ENCODE measurements around the gene LIN7C.

Gene LIN7C

DNA sequence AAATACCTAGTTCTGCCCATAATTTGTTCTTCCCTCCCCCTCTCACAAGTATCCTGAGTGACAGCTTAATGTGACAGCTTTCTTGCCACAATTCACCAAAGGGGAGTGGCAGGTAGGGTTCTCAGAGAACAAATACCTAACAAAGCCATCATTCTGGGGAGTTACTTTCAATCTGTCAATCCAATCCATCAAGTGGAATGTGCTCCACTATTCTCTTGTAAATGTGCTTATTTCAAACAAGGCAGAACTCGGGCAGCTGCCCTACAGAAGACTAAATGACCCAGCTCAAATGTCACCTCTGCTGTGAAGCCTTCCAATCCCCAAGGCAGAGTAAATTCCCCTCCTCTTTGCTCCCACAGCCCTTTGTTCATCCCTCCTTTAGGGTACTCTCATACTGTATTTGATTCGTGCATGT lies 61.8 kb downstream of the LIN7C start:
- no peak for DNase-seq (ENCODE audit: low read depth)
